GM12891 (cell line): ENCODE measurements around the gene ATF2.

Source experiments
- POLR2A ChIP-seq: IDR thresholded peaks from 2 replicates; pipeline ENCODE4 v1.6.1; 2011; ENCODE audit warnings: low read depth, low read length, control low read depth
- POLR2AphosphoS5 ChIP-seq: IDR thresholded peaks from 2 replicates; pipeline ENCODE4 v1.6.1; 2011; ENCODE audit warnings: low read depth, low read length, control low read depth
- TAF1 ChIP-seq: IDR thresholded peaks from 2 replicates; pipeline ENCODE4 v1.6.1; 2011; ENCODE audit warnings: low read depth, low read length, control low read depth

GRCh38 chr2:175152242-175152641 lies 15.8 kb downstream of the ATF2 start:
- TF ChIP-seq POLR2A = no peak
- TF ChIP-seq POLR2AphosphoS5 = no peak
- TF ChIP-seq TAF1 = no peak
